G401.6 (cell line): ENCODE data around the gene EIF3F.

Experiments used
- FAIRE-seq: peaks from 2 replicates; lab custom pipeline; 2012; peaks lifted over from hg19 to GRCh38; lab: Jason Lieb, UNC

EIF3F gene, protein sequence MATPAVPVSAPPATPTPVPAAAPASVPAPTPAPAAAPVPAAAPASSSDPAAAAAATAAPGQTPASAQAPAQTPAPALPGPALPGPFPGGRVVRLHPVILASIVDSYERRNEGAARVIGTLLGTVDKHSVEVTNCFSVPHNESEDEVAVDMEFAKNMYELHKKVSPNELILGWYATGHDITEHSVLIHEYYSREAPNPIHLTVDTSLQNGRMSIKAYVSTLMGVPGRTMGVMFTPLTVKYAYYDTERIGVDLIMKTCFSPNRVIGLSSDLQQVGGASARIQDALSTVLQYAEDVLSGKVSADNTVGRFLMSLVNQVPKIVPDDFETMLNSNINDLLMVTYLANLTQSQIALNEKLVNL

GRCh38 chr11:7986768-7987559 lies at the start of gene EIF3F:
Gene EIF3F (plus strand): TSS chr11:7987337. CDS start chr11:7987353, 16 bp downstream.
- peak; percentile 98 for FAIRE-seq

- FAIRE-seq, result no peak
Observed at GRCh38 chr11:7941146-7941545, 46.0 kb upstream of the EIF3F start.

DNA sequence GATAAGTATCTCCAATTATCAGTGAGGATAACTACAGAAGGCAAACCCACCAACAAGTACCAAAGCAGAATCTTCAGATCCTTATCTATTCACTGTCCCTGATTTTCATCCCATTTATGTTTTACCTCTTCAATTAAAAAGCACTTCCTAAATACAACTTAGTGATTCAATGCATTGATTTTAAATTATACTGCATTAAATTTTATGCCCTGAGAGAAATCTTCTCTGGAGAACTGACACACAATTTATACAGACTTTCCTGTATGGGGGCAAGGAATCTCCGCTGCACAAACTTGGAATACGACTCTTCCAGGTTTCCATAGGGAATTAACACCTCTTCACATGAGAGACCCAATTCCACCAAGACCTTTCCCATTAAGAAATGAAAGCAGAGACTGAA lies 45.5 kb upstream of the EIF3F start, which contains the start of gene OR10A3:
Gene OR10A3 (minus strand): TSS at position 101 of the 400 bp plus-strand sequence. CDS start 2,188 bp downstream, outside the sequence.
- FAIRE-seq, result no peak

DNA sequence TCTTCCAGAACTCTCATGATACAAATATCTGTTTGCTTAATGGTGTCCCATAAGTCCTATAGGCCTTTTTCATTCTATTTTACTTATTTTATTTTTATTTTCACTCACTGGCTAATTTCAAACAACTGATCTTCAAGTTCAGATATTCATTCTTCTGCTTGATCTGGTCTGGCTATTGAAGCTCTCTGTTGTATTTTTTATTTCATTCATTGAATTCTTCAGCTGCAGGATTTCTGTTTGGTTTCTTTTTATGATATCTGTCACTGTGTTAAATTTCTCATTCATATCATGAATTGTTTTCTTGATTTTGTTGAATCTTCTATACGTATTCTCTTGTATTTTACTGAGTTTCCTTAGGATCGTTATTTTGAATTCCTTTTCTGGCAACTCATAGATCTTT lies 43.0 kb upstream of the EIF3F start:
- no peak for FAIRE-seq

DNA sequence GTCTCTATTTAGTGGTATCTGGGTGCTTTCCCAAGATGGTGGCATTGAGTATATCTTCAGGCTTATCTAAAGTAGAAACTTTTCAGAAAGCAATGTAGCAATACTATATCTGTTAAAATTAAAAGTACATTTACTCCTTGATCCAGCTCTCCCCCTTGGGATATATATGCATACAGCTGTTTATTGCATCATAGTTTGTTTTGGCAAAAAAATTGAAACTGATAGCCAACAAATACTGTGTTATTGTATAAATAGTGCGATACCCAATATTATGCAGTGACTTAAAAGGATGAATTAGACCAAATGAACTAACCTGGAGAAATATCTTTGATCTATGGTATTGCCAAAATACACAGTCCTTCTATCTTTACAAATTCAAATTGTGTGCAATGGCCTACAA lies 37.2 kb upstream of the EIF3F start:
- no peak for FAIRE-seq

GRCh38 chr11:7955191-7955590 lies 31.9 kb upstream of the EIF3F start:
- peak; percentile 37 for FAIRE-seq

GRCh38 chr11:7964261-7964660 lies 22.9 kb upstream of the EIF3F start:
- FAIRE-seq, result no peak

GRCh38 chr11:7964873-7965272 lies 22.3 kb upstream of the EIF3F start:
- no peak for FAIRE-seq

DNA sequence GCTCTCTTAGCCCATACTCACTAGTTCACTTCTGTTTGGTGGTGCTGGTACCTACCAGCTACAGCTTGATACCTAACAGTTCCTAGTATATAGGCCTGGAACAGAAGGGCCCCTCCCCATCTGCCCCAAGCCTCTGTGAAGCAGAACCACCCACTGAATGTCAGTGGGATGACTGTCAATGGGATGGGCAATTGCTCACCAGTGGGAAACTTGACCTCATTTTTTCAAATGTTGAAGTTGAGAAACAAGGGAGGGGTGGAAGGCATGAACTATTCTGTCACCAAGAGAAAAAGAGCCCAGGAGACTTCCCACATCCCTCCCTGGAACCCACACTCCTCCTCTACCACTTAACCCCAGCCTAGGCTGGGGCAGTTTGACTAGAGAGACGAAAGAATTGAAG lies 21.8 kb upstream of the EIF3F start, which contains the start of gene NLRP10:
Gene NLRP10 (minus strand): TSS at position 62 of the 400 bp plus-strand sequence. CDS start 1,952 bp downstream, outside the sequence.
- FAIRE-seq, result no peak

DNA sequence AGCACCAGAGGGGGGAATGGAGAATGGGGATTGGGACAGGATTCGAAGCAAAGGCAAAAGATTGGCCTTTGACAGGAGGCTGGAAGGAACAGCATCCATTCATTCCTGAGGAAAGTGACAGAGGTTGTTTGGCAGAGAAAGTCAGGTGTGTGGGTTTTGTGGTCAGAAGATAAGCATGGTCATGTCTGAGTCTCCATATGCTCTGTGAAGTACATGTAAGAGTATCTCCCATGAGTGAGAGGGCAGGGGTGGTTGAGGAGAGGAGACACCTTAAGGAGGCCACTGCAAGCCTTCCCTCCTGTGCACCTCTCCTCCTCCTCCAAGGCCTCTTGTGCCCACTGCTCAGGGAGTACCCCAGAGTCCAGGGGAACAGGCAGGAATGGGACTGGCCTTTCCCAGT lies 20.0 kb upstream of the EIF3F start:
- no peak for FAIRE-seq

GRCh38 chr11:7967826-7968225 lies 19.3 kb upstream of the EIF3F start:
- no peak for FAIRE-seq

GRCh38 chr11:7968686-7969085 lies 18.5 kb upstream of the EIF3F start:
- no peak for FAIRE-seq

- no peak for FAIRE-seq
Observed at GRCh38 chr11:7969756-7970646, 17.1 kb upstream of the EIF3F start.

- no peak for FAIRE-seq
Observed at GRCh38 chr11:7971846-7972245, 15.3 kb upstream of the EIF3F start.

- no peak for FAIRE-seq
Observed at GRCh38 chr11:7973011-7973410, 14.1 kb upstream of the EIF3F start.

GRCh38 chr11:7974668-7975067 lies 12.5 kb upstream of the EIF3F start:
- FAIRE-seq, result no peak

- no peak for FAIRE-seq
Observed at GRCh38 chr11:7977232-7977917, 9.8 kb upstream of the EIF3F start.

GRCh38 chr11:7981619-7982157 lies 5.4 kb upstream of the EIF3F start:
- no peak for FAIRE-seq

GRCh38 chr11:7982582-7983119 lies 4.5 kb upstream of the EIF3F start:
- no peak for FAIRE-seq

DNA sequence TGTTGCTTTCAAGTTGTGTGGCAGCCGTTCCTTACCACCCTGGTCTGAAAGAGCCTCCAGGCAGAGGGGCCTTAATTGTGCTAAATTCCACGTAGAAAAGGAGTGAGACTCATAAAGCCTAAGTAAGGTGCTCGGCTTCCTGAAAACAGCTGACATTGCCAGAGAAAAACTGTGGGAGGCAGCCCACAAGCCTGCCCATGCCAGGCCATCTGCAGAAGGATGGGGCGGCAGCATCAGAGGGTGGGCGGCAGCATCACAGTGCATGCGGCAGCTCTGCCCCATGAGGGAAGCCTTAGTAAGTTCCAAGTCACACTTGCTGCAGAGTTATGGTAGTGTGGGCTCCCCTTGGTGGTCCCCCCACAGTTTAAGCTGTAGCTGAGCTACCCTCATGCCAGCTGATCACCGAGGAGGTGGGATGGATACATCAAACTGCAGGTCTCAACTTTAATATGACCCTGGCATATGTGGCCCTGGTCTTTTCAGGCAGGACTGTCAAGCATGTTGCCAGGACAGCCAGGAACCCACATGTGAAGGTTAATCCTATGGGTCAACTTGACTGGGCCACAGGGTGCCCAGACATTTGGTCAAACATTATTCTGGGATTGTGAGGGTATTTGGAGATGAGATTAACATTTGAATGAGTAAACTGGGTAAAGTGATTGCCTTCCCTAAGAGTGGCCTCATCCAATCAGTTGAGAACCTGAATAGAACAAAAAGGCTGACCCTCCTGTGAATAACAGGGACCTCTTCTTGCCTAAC lies 3.1 kb upstream of the EIF3F start:
- FAIRE-seq, result no peak
